HG02623 (cell line): ENCODE measurements around the gene ZIC4.

Experiments used
- ATAC-seq: cut with Tn5 transposase; IDR thresholded peaks from one replicate; pipeline ENCODE4 v1.9.1; 2021; ENCODE audit warnings: moderate library complexity; ENCODE audit not compliant: unreplicated experiment

The ZIC4 gene

DNA sequence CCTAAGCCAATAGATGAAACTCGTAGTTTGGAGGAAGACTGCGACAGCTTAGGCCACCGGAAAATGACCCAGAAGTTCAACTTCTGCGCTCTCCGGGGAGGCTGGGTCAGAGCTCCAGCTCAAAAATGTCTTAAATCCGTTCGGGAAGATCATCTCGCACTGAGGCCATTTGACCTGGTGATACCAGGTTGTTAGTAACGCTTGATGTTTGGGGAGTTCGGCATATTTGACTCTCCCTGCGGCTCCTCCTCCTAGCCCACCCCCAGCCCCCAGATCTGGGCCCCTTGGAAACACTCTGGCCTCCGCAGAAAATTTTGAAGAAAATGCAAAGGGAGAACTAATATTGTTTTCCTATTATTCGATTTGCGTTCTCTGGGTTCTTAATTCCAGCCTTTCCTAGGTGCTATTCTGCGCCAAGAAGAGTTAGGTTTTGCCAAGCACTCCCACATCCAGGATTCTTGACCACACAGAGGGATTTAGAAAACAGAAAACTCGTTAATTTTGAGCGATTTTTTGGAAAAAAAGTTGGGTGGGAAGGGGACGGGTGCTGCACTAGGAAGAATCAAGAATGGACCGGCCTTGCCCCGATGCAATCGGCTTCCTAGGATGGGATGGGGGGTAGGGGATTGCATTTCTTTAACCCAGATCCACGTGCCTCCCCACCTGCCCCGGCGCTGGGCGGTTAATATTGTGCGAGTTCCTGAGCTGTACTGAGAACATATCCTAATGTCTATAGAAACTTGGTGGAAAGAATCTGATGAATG is 50.0 kb downstream of the ZIC4 start:
- no peak for ATAC-seq

DNA sequence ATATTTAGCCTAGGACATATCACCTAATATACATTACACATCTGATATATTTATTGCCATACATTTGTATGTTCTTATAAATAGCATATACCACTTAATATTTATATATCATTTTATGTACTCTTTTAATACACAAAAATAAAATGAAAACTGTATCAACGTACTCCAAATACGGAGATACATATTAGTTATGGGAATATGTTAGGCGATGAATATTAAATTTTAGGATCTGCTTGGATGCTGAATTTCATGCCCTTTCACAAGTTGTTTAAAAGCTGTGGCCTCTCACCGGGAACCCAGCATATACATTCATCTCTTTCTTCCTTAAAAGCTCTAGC is 50.6 kb downstream of the ZIC4 start:
- ATAC-seq = no peak

DNA sequence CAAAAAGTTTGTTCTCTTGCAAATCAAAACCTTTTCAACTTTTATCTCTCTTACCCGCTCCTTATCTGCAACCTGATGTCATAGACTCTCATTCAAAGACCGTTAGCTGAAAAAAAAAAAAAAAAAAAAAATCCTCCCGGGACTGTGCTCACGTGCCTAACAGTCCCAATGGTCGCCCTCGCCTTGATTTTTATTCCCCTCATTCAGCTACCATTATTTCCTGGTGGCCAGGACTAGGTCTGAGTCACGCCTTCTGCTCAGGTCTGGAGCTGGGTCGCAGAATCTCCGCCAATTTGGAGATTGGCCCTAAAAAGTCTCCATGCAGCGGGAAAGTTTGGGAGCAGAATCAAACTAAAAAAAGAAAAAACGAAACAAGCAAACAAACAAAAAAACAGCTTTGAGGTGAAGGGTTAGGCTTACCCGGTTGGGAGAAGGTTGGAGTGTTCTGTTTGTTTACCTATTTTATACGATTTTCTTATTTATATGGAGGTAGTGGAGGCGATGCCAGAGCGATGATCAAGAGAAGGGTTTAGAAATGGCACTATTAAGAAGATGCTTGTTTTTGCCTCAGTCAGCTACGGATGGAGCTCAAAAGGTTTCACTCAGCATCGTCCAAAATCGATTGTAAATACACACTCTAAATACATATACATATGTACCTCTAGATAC is 51.1 kb downstream of the ZIC4 start:
- ATAC-seq = no peak

DNA sequence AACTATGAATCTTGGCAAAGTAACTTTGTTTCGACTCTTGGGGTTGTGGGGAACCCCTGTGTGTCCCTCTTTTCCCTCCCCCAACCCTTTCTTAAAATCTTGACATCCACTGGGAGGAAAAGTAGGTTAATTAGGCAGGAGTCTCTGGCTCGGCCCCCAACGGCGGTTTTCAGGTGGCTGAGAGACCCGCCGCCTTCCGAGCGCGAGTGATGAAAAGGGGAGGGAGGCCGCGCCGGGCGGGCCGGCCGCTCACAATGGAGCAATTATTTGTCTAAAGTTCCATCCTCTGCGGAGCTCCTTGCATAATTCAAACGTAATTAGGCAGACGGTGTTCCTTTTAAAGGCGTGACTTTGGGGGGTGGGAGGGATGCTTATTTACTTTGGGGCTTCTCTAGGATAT is 51.7 kb downstream of the ZIC4 start:
- ATAC-seq = no peak

DNA sequence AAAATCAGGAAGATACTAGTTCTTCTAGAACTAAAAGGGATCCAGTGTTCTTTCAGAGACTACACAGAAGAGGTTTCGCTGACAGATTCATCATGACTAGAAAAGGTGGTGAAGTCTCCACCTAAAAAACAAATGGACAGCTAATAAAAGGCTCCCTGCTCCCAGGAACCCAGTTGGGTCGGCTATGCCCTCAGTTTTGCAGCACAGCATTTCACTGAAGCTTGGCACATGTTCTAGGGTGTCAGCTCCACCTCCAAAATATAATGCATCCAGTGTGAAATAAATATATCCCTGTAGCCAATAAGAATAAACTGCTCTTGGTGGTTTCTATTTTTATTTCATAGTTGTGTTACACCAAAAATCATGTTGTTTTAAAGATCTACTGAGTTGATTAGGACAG is 55.0 kb downstream of the ZIC4 start:
- no peak for ATAC-seq

DNA sequence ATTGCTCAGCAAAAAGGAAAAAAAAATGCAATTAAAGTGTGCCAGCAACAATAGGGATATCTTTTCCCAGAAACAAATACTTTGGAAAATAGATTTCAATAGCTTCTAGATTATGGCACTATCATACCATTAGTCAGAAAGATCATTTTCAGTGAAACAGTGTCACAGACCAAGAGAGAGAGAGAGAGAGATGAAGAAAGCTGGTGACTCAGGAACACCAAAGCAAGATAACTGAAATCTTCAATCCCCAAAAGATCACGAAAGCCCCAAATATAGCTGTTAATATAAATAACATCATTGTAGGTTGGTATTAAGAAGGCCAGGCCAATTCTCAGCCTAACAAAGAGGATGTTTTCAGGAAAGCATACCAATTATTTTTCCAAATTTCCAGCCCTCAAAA is 57.4 kb downstream of the ZIC4 start:
- no peak for ATAC-seq

DNA sequence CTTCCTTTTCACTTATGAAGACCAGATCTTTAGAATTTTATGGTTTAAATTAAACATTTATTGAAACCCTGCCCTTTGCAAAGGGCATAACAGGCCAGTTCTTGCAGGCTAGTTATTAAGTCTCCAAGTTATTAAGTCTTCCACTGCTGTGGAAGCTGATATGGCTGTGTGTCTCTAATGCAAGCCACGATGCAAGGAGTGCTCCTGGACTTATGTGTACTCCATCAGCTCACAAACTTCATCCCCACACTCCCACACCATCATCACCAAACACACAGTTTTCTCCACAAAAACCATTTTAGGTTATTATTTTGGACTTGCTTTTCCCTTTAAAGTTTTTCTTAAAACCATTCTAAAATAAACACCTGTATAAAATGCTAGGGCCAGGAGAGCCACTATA is 62.4 kb downstream of the ZIC4 start:
- ATAC-seq = no peak

DNA sequence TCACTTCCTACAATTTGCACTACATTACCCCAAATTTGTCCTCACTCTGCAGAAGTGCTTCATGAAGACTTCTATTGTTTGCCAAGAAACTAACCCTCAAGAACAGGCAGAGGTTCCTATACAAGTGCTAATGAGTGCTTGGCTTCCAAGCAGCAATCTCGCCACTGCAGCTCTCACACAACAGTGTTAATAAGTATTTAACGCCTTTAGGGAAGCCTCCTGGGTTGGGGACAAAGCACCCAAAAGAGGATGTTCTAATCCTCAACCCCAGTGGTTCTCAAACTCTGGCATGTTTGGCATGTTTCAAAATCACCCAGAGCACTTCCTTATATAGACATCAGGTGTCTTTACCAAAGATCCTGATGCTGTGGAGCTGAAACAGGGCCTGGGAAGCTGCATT is 64.6 kb downstream of the ZIC4 start:
- no peak for ATAC-seq

DNA sequence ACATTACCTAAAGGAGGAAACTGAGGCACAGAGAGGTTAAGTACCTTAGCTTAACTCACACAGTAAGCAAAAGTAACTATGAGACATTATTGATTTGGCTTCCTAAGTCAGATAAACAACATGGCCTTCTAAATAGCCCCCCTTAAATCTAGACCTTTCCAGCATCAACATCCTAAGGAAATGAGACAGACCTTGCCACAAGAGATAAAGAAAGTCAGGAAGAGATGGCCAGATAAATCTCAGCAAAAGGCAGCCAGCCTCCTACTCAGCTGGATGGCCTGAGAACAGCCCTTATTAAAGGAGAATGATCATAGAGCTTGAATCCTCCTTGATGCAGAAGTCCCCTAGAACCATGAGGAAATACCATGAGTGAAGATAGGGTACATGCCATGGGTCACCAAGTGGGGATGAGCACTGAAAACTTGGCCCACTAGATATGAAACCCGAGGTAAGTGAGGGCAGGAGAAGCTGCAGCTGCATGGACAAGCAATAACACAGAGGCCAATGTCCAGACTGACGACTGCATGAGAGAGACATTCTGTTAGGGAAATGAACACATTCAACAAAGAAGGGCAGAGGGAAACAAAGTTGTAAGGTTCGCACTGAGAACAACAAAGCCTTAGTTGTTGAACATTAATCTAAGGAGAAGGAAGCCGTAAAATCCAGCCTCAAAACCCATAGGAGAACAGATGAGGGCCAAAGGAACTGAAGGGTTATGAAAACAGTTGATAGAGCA is 69.6 kb downstream of the ZIC4 start:
- no peak for ATAC-seq
